Measurements from ENCODE around the gene SMAP1. TPM values are rescaled to one million over a fixed set of nuclear protein-coding genes. Genes with fewer than 3 reads are reported as not detected.

Gene SMAP1
- total and polyA plus RNA-seq, 2 experiments from 2014 or later = 31.1 to 34.6 TPM

DNA sequence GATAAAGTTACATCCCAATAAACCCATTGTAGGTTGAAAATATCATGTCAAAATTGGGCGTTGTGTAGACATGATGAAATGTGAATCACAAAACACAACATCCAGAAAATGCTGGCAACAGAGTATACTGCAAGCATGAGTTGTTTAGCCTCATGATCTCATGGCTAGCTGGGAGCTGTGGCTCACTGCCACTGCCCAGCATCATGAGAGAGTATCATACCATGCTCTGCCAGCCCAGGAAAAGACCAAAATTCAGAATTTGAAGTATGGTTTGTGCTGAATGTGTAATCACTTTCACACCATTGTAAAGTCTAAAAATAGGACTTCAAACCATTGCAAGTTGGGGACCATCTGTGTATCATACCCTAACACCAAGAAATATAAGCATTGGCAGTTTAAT is 45.2 kb upstream of the SMAP1 start (continued):
- TF ChIP-seq, protein P1, sequence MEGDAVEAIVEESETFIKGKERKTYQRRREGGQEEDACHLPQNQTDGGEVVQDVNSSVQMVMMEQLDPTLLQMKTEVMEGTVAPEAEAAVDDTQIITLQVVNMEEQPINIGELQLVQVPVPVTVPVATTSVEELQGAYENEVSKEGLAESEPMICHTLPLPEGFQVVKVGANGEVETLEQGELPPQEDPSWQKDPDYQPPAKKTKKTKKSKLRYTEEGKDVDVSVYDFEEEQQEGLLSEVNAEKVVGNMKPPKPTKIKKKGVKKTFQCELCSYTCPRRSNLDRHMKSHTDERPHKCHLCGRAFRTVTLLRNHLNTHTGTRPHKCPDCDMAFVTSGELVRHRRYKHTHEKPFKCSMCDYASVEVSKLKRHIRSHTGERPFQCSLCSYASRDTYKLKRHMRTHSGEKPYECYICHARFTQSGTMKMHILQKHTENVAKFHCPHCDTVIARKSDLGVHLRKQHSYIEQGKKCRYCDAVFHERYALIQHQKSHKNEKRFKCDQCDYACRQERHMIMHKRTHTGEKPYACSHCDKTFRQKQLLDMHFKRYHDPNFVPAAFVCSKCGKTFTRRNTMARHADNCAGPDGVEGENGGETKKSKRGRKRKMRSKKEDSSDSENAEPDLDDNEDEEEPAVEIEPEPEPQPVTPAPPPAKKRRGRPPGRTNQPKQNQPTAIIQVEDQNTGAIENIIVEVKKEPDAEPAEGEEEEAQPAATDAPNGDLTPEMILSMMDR (conservative IDR thresholded peaks at IDR 0.05; ENCODE audit: low read depth in 2 of 2) = no peak
- TF ChIP-seq STAT1 (IDR thresholded peaks at IDR 0.05; ENCODE audit: unreplicated experiment) = no peak
- TF ChIP-seq CREB1 (CRISPR knock-in tag; IDR thresholded peaks at IDR 0.05; ENCODE audit: low read depth) = no peak
- no peak for TF ChIP-seq NANOG (IDR thresholded peaks at IDR 0.05; ENCODE audit: borderline replicate concordance)
- no peak for TF ChIP-seq JUNB (IDR thresholded peaks at IDR 0.05; ENCODE audit: unreplicated experiment)
- TF ChIP-seq, protein P2, sequence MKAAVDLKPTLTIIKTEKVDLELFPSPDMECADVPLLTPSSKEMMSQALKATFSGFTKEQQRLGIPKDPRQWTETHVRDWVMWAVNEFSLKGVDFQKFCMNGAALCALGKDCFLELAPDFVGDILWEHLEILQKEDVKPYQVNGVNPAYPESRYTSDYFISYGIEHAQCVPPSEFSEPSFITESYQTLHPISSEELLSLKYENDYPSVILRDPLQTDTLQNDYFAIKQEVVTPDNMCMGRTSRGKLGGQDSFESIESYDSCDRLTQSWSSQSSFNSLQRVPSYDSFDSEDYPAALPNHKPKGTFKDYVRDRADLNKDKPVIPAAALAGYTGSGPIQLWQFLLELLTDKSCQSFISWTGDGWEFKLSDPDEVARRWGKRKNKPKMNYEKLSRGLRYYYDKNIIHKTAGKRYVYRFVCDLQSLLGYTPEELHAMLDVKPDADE (IDR thresholded peaks at IDR 0.05) = no peak

DNA sequence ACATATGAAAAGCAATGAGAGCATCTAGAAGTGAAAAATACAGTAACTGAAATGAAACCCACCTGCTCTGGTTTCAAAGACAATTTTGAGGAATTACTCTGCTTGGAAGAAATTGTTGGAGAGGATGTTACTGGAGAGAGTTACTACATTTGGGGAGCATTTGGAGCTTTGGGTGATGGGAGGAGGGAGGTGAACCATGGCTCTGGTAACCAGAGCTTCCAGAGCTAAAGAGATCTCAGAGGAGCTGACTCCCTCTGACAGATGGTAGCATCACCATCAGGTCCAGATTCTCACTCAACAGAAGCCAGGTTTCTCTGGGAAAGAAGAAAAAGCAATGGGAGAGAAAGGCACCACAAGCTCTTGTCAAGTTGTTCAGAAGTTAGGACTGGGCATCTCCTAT is 42.2 kb upstream of the SMAP1 start:
- H3K4me2 ChIP-seq = no peak overlapping the region
- H2AFZ ChIP-seq = 0 out of 2 replicates have a peak overlapping the region, but pooled peaks have one; percentile 23
- ATAC-seq = no peak
- H3K27me3 Mint-ChIP-seq (ENCODE audit: insufficient read depth, low read depth, poor library complexity) = peaks cover 2% of the 10 kb centered on the region
- no peak overlapping the region for H3K27ac Mint-ChIP-seq
- no peaks in the 10 kb centered on the region for H3K4me1 ChIP-seq (ENCODE audit: insufficient read depth)
- H3K27ac ChIP-seq (ENCODE audit: low read depth) = no peak overlapping the region
- no peaks in the 10 kb centered on the region for H4K20me1 ChIP-seq (replicated peaks; ENCODE audit: insufficient read depth)
- H3K4me1 Mint-ChIP-seq = no peaks in the 10 kb centered on the region
- no peaks in the 10 kb centered on the region for H3K79me2 ChIP-seq (replicated peaks; ENCODE audit: insufficient read depth)
- no peaks in the 10 kb centered on the region for H3K36me3 ChIP-seq (ENCODE audit: insufficient read depth)
- H3K27me3 ChIP-seq (ENCODE audit: insufficient read depth) = no peaks in the 10 kb centered on the region
- no peak overlapping the region for H3K4me3 Mint-ChIP-seq
- peaks cover 10% of the 10 kb centered on the region; the same call in 2 of the 3 replicates for H3K9me3 Mint-ChIP-seq
- no peaks in the 10 kb centered on the region for H3K9me2 ChIP-seq (ENCODE audit: insufficient read depth)
- no peaks in the 10 kb centered on the region for H3K36me3 Mint-ChIP-seq (ENCODE audit: low read depth)
- H3F3A ChIP-seq (replicated peaks; ENCODE audit: low read depth) = no peaks in the 10 kb centered on the region
- no peak for DNase-seq (ENCODE audit: low spot score)
- no peak overlapping the region for H3K4me3 ChIP-seq
- TF ChIP-seq, protein P3, sequence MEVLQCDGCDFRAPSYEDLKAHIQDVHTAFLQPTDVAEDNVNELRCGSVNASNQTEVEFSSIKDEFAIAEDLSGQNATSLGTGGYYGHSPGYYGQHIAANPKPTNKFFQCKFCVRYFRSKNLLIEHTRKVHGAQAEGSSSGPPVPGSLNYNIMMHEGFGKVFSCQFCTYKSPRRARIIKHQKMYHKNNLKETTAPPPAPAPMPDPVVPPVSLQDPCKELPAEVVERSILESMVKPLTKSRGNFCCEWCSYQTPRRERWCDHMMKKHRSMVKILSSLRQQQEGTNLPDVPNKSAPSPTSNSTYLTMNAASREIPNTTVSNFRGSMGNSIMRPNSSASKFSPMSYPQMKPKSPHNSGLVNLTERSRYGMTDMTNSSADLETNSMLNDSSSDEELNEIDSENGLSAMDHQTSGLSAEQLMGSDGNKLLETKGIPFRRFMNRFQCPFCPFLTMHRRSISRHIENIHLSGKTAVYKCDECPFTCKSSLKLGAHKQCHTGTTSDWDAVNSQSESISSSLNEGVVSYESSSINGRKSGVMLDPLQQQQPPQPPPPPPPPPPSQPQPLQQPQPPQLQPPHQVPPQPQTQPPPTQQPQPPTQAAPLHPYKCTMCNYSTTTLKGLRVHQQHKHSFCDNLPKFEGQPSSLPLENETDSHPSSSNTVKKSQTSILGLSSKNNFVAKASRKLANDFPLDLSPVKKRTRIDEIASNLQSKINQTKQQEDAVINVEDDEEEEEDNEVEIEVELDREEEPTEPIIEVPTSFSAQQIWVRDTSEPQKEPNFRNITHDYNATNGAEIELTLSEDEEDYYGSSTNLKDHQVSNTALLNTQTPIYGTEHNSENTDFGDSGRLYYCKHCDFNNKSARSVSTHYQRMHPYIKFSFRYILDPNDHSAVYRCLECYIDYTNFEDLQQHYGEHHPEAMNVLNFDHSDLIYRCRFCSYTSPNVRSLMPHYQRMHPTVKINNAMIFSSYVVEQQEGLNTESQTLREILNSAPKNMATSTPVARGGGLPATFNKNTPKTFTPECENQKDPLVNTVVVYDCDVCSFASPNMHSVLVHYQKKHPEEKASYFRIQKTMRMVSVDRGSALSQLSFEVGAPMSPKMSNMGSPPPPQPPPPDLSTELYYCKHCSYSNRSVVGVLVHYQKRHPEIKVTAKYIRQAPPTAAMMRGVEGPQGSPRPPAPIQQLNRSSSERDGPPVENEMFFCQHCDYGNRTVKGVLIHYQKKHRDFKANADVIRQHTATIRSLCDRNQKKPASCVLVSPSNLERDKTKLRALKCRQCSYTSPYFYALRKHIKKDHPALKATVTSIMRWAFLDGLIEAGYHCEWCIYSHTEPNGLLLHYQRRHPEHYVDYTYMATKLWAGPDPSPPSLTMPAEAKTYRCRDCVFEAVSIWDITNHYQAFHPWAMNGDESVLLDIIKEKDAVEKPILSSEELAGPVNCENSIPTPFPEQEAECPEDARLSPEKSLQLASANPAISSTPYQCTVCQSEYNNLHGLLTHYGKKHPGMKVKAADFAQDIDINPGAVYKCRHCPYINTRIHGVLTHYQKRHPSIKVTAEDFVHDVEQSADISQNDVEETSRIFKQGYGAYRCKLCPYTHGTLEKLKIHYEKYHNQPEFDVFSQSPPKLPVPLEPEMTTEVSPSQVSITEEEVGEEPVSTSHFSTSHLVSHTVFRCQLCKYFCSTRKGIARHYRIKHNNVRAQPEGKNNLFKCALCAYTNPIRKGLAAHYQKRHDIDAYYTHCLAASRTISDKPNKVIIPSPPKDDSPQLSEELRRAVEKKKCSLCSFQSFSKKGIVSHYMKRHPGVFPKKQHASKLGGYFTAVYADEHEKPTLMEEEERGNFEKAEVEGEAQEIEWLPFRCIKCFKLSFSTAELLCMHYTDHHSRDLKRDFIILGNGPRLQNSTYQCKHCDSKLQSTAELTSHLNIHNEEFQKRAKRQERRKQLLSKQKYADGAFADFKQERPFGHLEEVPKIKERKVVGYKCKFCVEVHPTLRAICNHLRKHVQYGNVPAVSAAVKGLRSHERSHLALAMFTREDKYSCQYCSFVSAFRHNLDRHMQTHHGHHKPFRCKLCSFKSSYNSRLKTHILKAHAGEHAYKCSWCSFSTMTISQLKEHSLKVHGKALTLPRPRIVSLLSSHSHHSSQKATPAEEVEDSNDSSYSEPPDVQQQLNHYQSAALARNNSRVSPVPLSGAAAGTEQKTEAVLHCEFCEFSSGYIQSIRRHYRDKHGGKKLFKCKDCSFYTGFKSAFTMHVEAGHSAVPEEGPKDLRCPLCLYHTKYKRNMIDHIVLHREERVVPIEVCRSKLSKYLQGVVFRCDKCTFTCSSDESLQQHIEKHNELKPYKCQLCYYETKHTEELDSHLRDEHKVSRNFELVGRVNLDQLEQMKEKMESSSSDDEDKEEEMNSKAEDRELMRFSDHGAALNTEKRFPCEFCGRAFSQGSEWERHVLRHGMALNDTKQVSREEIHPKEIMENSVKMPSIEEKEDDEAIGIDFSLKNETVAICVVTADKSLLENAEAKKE (CRISPR knock-in tag; IDR thresholded peaks at IDR 0.05) = no peak
- TF ChIP-seq, protein P2 (IDR thresholded peaks at IDR 0.05) = no peak
- no peak for TF ChIP-seq NANOG (IDR thresholded peaks at IDR 0.05; ENCODE audit: borderline replicate concordance)
- no peak for TF ChIP-seq ZNF114 (CRISPR knock-in tag; IDR thresholded peaks at IDR 0.05)
- TF ChIP-seq, protein P1 (conservative IDR thresholded peaks at IDR 0.05; ENCODE audit: low read depth in 2 of 2) = no peak
